ENCODE results near the gene SLC25A29. TPM values are rescaled to one million over a fixed set of nuclear protein-coding genes. Genes with fewer than 3 reads are reported as not detected.

SLC25A29 gene
- total RNA-seq, 1 donor: 19.9 TPM

DNA sequence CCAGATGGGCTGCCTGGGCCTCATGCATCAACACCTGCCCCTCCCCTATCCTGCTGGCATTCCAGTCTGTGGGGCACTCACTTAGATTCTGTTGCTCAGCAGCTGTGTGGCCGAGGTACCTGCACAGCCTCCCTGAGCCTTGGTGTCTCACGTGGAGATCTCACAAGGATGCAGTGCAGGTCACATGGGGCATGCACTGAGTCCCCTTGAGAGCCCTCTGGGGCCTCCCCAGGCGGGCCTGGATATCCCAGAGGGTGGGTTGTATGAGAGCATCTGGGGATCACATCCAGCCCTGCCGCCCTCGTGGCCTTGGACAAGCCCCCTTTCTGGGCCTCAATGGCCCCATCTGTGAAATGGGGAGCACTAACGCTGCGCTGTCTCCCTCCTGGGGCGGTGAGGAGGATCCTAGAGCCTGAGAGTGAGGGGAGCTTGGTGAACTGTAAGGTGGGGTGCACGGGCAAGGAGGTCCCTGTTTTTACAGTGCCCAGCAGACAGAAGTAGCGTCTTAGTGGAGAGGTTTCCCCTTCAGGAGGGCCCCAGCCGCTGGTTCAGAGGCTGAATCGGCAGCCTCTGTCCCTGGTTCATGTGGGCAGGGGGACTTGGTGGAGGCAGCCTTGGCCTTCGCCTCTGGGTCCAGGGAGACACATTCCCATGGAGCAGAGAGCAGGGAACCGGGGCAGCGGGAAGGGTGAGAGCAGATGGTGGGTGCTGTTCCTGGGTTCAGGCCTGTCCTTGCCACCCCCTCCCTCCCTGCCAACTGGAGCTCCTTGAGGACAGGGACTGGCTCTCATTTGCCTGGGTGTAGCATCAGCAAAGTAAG is 16.1 kb upstream of the SLC25A29 start:
- TF ChIP-seq, protein P1, sequence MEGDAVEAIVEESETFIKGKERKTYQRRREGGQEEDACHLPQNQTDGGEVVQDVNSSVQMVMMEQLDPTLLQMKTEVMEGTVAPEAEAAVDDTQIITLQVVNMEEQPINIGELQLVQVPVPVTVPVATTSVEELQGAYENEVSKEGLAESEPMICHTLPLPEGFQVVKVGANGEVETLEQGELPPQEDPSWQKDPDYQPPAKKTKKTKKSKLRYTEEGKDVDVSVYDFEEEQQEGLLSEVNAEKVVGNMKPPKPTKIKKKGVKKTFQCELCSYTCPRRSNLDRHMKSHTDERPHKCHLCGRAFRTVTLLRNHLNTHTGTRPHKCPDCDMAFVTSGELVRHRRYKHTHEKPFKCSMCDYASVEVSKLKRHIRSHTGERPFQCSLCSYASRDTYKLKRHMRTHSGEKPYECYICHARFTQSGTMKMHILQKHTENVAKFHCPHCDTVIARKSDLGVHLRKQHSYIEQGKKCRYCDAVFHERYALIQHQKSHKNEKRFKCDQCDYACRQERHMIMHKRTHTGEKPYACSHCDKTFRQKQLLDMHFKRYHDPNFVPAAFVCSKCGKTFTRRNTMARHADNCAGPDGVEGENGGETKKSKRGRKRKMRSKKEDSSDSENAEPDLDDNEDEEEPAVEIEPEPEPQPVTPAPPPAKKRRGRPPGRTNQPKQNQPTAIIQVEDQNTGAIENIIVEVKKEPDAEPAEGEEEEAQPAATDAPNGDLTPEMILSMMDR (IDR thresholded peaks at IDR 0.05; ENCODE audit: extremely low read depth, low read depth, low read length): no peak
- no peaks in the 10 kb centered on the region for H3K79me2 ChIP-seq (ENCODE audit: insufficient read depth, low read length)
- no peaks in the 10 kb centered on the region for H4K20me1 ChIP-seq (ENCODE audit: insufficient read depth, low read length)
- no peak overlapping the region for H3K4me2 ChIP-seq (ENCODE audit: insufficient read depth, low read length)
- DNase-seq (ENCODE audit: insufficient read length, low spot score, missing footprints): no peak
- H3K27ac ChIP-seq (ENCODE audit: low read depth, low read length): no peak overlapping the region
- H2AFZ ChIP-seq (ENCODE audit: low read length): no peak overlapping the region
- H3K4me1 ChIP-seq (ENCODE audit: insufficient read depth, low read length): no peaks in the 10 kb centered on the region
- H3K4me3 ChIP-seq (ENCODE audit: insufficient read depth, low read length): no peak overlapping the region
- no peaks in the 10 kb centered on the region for H3K9me3 ChIP-seq (ENCODE audit: low read depth, low read length)
- H3K36me3 ChIP-seq (ENCODE audit: insufficient read depth, low read length): no peaks in the 10 kb centered on the region
- H3K27me3 ChIP-seq (ENCODE audit: insufficient read depth, low read length): no peaks in the 10 kb centered on the region

DNA sequence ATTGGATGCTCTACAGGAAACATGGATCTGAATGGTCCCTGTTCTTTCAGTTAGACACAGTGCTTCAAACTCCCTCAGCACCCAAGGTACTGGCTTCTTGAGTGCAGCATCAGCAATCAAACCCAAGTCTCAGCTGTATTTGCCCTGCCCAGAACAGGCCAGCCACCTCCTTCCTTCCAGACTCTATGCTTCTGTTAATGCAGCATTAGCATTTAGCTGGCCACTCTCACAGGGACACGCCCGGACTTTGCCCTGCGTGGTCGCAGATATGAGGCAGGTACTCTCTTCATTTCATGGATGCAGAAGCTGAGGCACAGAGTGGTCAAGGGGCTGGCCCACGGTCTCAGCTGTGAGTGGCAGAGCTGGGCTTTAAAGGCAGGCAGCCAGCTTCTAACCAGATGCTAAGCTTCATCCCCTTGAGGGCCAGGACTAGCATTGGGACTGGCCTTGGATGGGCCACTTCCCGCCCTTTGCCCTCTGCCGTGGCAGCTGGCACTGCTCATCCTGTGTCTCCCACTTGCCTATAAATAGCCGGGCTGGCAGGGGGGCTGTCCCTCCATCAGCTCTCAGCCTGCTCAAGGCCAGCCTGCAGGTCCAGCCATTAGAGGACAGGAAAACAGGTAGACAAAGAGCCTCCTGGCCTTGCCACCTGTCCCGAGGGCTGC is 15.4 kb upstream of the SLC25A29 start:
- Histone ChIP-seq H3K9me3 (ENCODE audit: low read depth, low read length) (no peaks in the 10 kb centered on the region), H3K79me2 (ENCODE audit: insufficient read depth, low read length) (no peaks in the 10 kb centered on the region), H4K20me1 (ENCODE audit: insufficient read depth, low read length) (no peaks in the 10 kb centered on the region), H3K27me3 (ENCODE audit: insufficient read depth, low read length) (no peaks in the 10 kb centered on the region), H3K4me2 (ENCODE audit: insufficient read depth, low read length) (no peak overlapping the region), H3K27ac (ENCODE audit: low read depth, low read length) (no peak overlapping the region), H3K36me3 (ENCODE audit: insufficient read depth, low read length) (no peaks in the 10 kb centered on the region), H3K4me3 (ENCODE audit: insufficient read depth, low read length) (no peak overlapping the region), H3K4me1 (ENCODE audit: insufficient read depth, low read length) (no peaks in the 10 kb centered on the region), H2AFZ (ENCODE audit: low read length) (no peak overlapping the region)
- DNase-seq (ENCODE audit: insufficient read length, low spot score, missing footprints): no peak
- TF ChIP-seq, protein P1 (IDR thresholded peaks at IDR 0.05; ENCODE audit: extremely low read depth, low read depth, low read length): no peak

DNA sequence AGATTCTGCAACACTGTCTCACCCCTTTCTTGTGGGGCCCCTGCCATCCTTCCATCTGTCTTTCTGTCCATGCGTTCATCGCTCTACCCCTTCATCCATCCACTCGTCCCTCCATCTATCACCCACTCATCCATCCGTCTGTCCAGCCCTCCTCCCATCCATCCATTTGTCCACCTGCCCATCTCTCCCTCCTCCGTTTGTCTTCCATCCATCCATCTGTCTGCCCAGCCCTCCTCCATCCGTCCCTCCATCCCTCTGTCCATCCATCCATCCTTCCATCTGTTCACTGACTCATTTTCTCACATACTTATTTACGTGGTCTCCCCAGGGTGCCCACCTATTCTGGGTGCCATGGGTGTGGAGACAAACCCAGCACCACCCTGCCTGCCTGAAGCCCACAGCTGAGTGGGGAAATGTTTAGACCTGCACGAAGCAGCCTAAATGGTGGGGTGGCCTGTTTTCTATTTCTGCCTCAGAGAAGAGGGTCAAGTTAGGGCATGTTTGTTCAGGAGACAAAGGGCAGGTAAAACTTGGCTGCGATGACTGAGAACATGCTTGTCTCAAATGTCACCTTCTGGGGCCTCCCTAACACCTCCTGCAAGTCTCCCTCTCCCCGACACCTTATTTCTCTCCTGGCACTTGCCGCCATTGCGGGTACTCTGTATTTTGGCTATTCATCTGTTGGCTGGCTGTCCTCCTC is 14.1 kb upstream of the SLC25A29 start:
- no peak overlapping the region for H3K4me2 ChIP-seq (ENCODE audit: insufficient read depth, low read length)
- H4K20me1 ChIP-seq (ENCODE audit: insufficient read depth, low read length): no peaks in the 10 kb centered on the region
- H3K27ac ChIP-seq (ENCODE audit: low read depth, low read length): no peak overlapping the region

More for the DNA sequence above, 14.1 kb upstream of the SLC25A29 start:
- Histone ChIP-seq H3K27me3 (ENCODE audit: insufficient read depth, low read length) (no peaks in the 10 kb centered on the region), H3K4me3 (ENCODE audit: insufficient read depth, low read length) (no peak overlapping the region), H3K4me1 (ENCODE audit: insufficient read depth, low read length) (no peaks in the 10 kb centered on the region), H3K79me2 (ENCODE audit: insufficient read depth, low read length) (no peaks in the 10 kb centered on the region), H3K9me3 (ENCODE audit: low read depth, low read length) (no peaks in the 10 kb centered on the region), H3K36me3 (ENCODE audit: insufficient read depth, low read length) (no peaks in the 10 kb centered on the region), H2AFZ (ENCODE audit: low read length) (no peak overlapping the region)
- TF ChIP-seq, protein P1 (IDR thresholded peaks at IDR 0.05; ENCODE audit: extremely low read depth, low read depth, low read length): no peak
- DNase-seq (ENCODE audit: insufficient read length, low spot score, missing footprints): no peak

Measured in osteoblast (primary cell).